ENCODE data around the gene TAF7. TPM values are rescaled to one million over a fixed set of nuclear protein-coding genes. Genes with fewer than 3 reads are reported as not detected.

Gene TAF7
- 97.2 to 103 TPM (median 99.6 TPM) in 3 replicates for total RNA-seq

- DNase-seq (ENCODE audit: low spot score in 2 of 2, unreplicated experiment in 2 of 2) = peak; percentile 86 to 93
- Mint-ChIP-seq H3K4me1 (peaks cover 6% of the 10 kb centered on the region), H3K9me3 (peaks cover 54% of the 10 kb centered on the region), H3K4me3 (peak within 1 kb of the TSS; percentile 99), H3K27ac (peak within 1 kb of the TSS; percentile 100), H3K36me3 (peaks cover 45% of the 10 kb centered on the region), H3K27me3 (ENCODE audit: low read depth) (no peaks in the 10 kb centered on the region)
- peak; percentile 92 for TF ChIP-seq CTCF (IDR thresholded peaks at IDR 0.05; ENCODE audit: unreplicated experiment)
These were observed at the start of gene TAF7 for GRCh38 chr5:141320225-141321169. TAF7 (minus strand) TSS chr5:141320784; CDS start chr5:141320044, 740 bp downstream.

GRCh38 chr5:141366016-141366896 lies 45.7 kb upstream of the TAF7 start:
- no peaks in the 10 kb centered on the region for H3K4me1 Mint-ChIP-seq
- TF ChIP-seq CTCF (IDR thresholded peaks at IDR 0.05; ENCODE audit: unreplicated experiment) = no peak
- no peak overlapping the region for H3K27ac Mint-ChIP-seq
- no peak overlapping the region for H3K4me3 Mint-ChIP-seq
- peaks cover 11% of the 10 kb centered on the region for H3K36me3 Mint-ChIP-seq
- no peak for DNase-seq (ENCODE audit: low spot score in 2 of 2, unreplicated experiment in 2 of 2)
- peaks cover 58% of the 10 kb centered on the region for H3K9me3 Mint-ChIP-seq
- no peaks in the 10 kb centered on the region for H3K27me3 Mint-ChIP-seq (ENCODE audit: low read depth)

GRCh38 chr5:141363952-141364660 lies 43.5 kb upstream of the TAF7 start, which contains the start of gene PCDHGA5:
PCDHGA5 (plus strand) TSS chr5:141364162; CDS start chr5:141364331, 169 bp downstream.
- DNase-seq (ENCODE audit: low spot score in 2 of 2, unreplicated experiment in 2 of 2) = no peak
- no peaks in the 10 kb centered on the region for H3K4me1 Mint-ChIP-seq
- no peak within 1 kb of the TSS for H3K4me3 Mint-ChIP-seq
- no peak for TF ChIP-seq CTCF (IDR thresholded peaks at IDR 0.05; ENCODE audit: unreplicated experiment)
- peaks cover 59% of the 10 kb centered on the region for H3K9me3 Mint-ChIP-seq
- no peaks in the 10 kb centered on the region for H3K27me3 Mint-ChIP-seq (ENCODE audit: low read depth)
- H3K27ac Mint-ChIP-seq = no peak within 1 kb of the TSS
- peaks cover 14% of the 10 kb centered on the region for H3K36me3 Mint-ChIP-seq

GRCh38 chr5:141362719-141363118 lies 42.1 kb upstream of the TAF7 start:
- H3K27ac Mint-ChIP-seq = no peak overlapping the region
- H3K4me3 Mint-ChIP-seq = no peak overlapping the region
- peaks cover 16% of the 10 kb centered on the region for H3K36me3 Mint-ChIP-seq
- TF ChIP-seq CTCF (IDR thresholded peaks at IDR 0.05; ENCODE audit: unreplicated experiment) = no peak
- H3K4me1 Mint-ChIP-seq = no peaks in the 10 kb centered on the region
- no peaks in the 10 kb centered on the region for H3K27me3 Mint-ChIP-seq (ENCODE audit: low read depth)
- DNase-seq (ENCODE audit: low spot score in 2 of 2, unreplicated experiment in 2 of 2) = no peak
- peaks cover 55% of the 10 kb centered on the region for H3K9me3 Mint-ChIP-seq

GRCh38 chr5:141360685-141361084 lies 40.1 kb upstream of the TAF7 start:
- Mint-ChIP-seq H3K27me3 (ENCODE audit: low read depth) (no peaks in the 10 kb centered on the region), H3K4me1 (no peaks in the 10 kb centered on the region), H3K36me3 (peaks cover 17% of the 10 kb centered on the region), H3K27ac (no peak overlapping the region), H3K9me3 (peaks cover 63% of the 10 kb centered on the region), H3K4me3 (no peak overlapping the region)
- TF ChIP-seq CTCF (IDR thresholded peaks at IDR 0.05; ENCODE audit: unreplicated experiment) = no peak
- no peak for DNase-seq (ENCODE audit: low spot score in 2 of 2, unreplicated experiment in 2 of 2)
